Trophoblast cell (in vitro differentiated cells and primary cell): ENCODE results near the gene CAPS.

ENCODE experiments used
- DNase-seq, 2 donors: peaks; one replicate each; pipeline ENCODE4 v3.0.0-alpha.2; 2016
- H2AFZ ChIP-seq: 2 replicates; pipeline ENCODE4 v1.6.1; 2013; ENCODE audit warnings: low read length, moderate library complexity, mild to moderate bottlenecking; ENCODE audit not compliant: insufficient read depth, poor library complexity
- H2AK5ac ChIP-seq: 2 replicates; pipeline ENCODE4 v1.6.1; 2013; ENCODE audit warnings: mild to moderate bottlenecking, low read length
- H2BK120ac ChIP-seq: 2 replicates; pipeline ENCODE4 v1.6.1; 2013; ENCODE audit warnings: low read length, mild to moderate bottlenecking, moderate library complexity; ENCODE audit not compliant: insufficient read depth, poor library complexity
- H2BK12ac ChIP-seq: 2 replicates; pipeline ENCODE4 v1.6.1; 2013; ENCODE audit warnings: mild to moderate bottlenecking, low read length, moderate library complexity
- H2BK5ac ChIP-seq: 2 replicates; pipeline ENCODE4 v1.6.1; 2013; ENCODE audit warnings: low read length, low read depth, moderate library complexity, mild to moderate bottlenecking; ENCODE audit not compliant: poor library complexity
- H3K14ac ChIP-seq: 2 replicates; pipeline ENCODE4 v1.6.1; 2013; ENCODE audit warnings: mild to moderate bottlenecking, low read length
- H3K18ac ChIP-seq: 2 replicates; pipeline ENCODE4 v1.6.1; 2013; ENCODE audit warnings: mild to moderate bottlenecking, low read length
- H3K23ac ChIP-seq: 2 replicates; pipeline ENCODE4 v1.6.1; 2013; ENCODE audit warnings: low read length
- H3K27ac ChIP-seq: 2 replicates; pipeline ENCODE4 v1.5.1; 2013; ENCODE audit warnings: low read depth, mild to moderate bottlenecking, inconsistent platforms, low read length, moderate library complexity
- H3K27me3 ChIP-seq: 2 replicates; pipeline ENCODE4 v1.6.1; 2013; ENCODE audit warnings: inconsistent platforms, mild to moderate bottlenecking, low read length, moderate library complexity; ENCODE audit not compliant: insufficient read depth
- H3K36me3 ChIP-seq, 2 experiments: 1 replicate in 1 of 2; 2 replicates in 1 of 2; pipeline ENCODE4 v1.6.1; 2013; ENCODE audit warnings: low read length in 2 of 2, mild to moderate bottlenecking in 2 of 2, moderate library complexity in 1 of 2; ENCODE audit not compliant: insufficient read depth in 2 of 2, control insufficient read depth in 1 of 2
- H3K4ac ChIP-seq: 2 replicates; pipeline ENCODE4 v1.6.1; 2013; ENCODE audit warnings: low read depth, mild to moderate bottlenecking, low read length, moderate library complexity
- H3K4me1 ChIP-seq, 2 experiments: 1 replicate in 1 of 2; 2 replicates in 1 of 2; pipeline ENCODE4 v1.6.1; 2013; ENCODE audit warnings: low read length in 2 of 2, mild to moderate bottlenecking in 2 of 2, moderate library complexity in 1 of 2; ENCODE audit not compliant: insufficient read depth in 2 of 2, control insufficient read depth in 1 of 2
- H3K4me2 ChIP-seq: 2 replicates; pipeline ENCODE4 v1.6.1; 2013; ENCODE audit warnings: inconsistent platforms, mild to moderate bottlenecking, low read length, moderate library complexity
- H3K4me3 ChIP-seq: 2 replicates; pipeline ENCODE4 v1.5.1; 2013; ENCODE audit warnings: mild to moderate bottlenecking, low read depth, low read length, inconsistent platforms
- H3K79me1 ChIP-seq: one replicate; pipeline ENCODE4 v1.6.1; 2013; ENCODE audit warnings: low read length
- H3K79me2 ChIP-seq: 2 replicates; pipeline ENCODE4 v1.6.1; 2013; ENCODE audit warnings: low read length, mild to moderate bottlenecking; ENCODE audit not compliant: control insufficient read depth, insufficient read depth, poor library complexity
- H3K9ac ChIP-seq: 2 replicates; pipeline ENCODE4 v1.6.1; 2013; ENCODE audit warnings: mild to moderate bottlenecking, low read length
- H3K9me3 ChIP-seq: 2 replicates; pipeline ENCODE4 v1.6.1; 2013; ENCODE audit warnings: low read depth, mild to moderate bottlenecking, control low read depth, inconsistent platforms, low read length; ENCODE audit not compliant: insufficient read depth
- H4K12ac ChIP-seq: 2 replicates; pipeline ENCODE4 v1.6.1; 2013; ENCODE audit warnings: low read depth, mild to moderate bottlenecking, low read length, moderate library complexity
- H4K8ac ChIP-seq: 2 replicates; pipeline ENCODE4 v1.6.1; 2013; ENCODE audit warnings: low read depth, mild to moderate bottlenecking, low read length, moderate library complexity
- H4K91ac ChIP-seq: one replicate; pipeline ENCODE4 v1.6.1; 2013; ENCODE audit warnings: low read depth, mild to moderate bottlenecking, low read length, moderate library complexity
- WGBS: extraction: QIAGEN DNeasy Blood & Tissue Kit; methylation state at CpG from one replicate; pipeline ENCODE4 v1.1.7; 2013; ENCODE audit warnings: missing lambda C conversion rate; ENCODE audit not compliant: insufficient read length, insufficient coverage; ENCODE audit errors: extremely low coverage; 5-methylcytosine and 5-hydroxymethylcytosine counted together

Gene CAPS

DNA sequence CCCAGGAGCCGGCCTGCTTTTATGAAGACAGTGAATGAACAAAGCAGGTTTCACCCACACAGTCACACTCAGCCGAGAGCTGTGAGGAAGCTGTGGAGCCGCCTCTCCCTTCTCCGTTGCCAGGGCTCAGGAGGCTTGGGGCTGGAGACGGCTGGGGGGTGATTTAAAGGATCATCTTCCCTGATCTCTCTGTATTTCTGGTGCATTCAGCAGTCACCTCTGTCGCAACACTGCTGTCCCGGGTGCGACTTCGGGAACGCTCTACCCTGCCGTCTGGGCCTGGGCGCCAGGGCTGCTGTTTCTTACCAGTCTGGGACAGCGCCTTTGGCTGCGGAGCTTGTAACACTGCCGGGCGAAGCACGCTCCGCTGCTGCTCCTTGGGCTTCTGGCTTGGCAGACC, 18.1 kb downstream of the CAPS start:
- Histone ChIP-seq H3K9me3 (peaks cover 4% of the 10 kb centered on the region), H3K36me3 (peaks cover 60 to 74% of the 10 kb centered on the region in 2 experiments), H4K8ac (no peak overlapping the region), H3K4me3 (no peak overlapping the region), H2BK120ac (no peak overlapping the region), H3K9ac (no peak overlapping the region), H2BK12ac (no peak overlapping the region), H3K14ac (no peak overlapping the region), H3K79me2 (no peaks in the 10 kb centered on the region), H3K27ac (no peak overlapping the region), H3K4ac (no peak overlapping the region), H4K91ac (no peak overlapping the region), H3K79me1 (peaks cover 6% of the 10 kb centered on the region), H2BK5ac (no peak overlapping the region), H3K18ac (no peak overlapping the region), H2AK5ac (no peak overlapping the region), H3K4me1 (peaks cover 24 to 26% of the 10 kb centered on the region in 2 experiments), H2AFZ (no peak overlapping the region), H3K23ac (no peak overlapping the region), H3K27me3 (no peaks in the 10 kb centered on the region), H3K4me2 (no peak overlapping the region), H4K12ac (no peak overlapping the region)
- WGBS: no CpG with 5 or more reads among the region's 18 CpGs
- no peak for DNase-seq

DNA sequence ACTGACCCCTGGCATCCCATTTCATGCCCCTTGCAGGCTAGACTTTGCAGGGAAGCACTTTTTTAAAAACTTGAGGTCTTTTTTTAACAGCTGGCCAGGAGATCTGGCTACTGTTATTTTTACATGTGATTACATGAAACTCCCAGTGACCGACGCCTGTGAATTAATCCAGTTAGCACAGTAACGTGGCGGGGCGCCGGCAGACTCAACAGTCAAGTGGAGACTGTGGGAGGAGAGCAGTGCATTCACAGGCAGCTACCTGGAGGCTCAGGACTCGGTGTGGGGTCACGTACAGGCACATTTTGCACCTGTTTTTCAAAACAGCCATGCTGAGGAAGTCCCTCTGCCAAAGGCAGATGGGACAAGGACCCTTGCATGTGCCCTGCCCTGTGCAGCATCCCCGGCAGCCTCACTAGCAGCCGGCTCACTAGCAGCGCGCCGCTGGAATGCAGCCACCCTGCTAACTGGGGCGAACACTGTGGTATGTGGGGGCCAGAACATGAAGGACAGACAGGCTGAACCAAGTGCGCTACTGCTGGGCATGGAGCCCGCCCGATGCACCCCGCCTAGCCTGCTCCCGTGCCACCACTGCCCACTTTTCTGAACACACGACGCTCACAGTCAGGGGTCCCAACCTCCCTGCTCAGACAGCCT, 18.7 kb downstream of the CAPS start:
- no CpG with 5 or more reads among the region's 21 CpGs for WGBS
- peak overlapping the region; percentile 68 for H3K18ac ChIP-seq
- H3K14ac ChIP-seq: peak overlapping the region; percentile 11
- H4K12ac ChIP-seq: no peak overlapping the region
- H3K23ac ChIP-seq: no peak overlapping the region
- H2BK12ac ChIP-seq: no peak overlapping the region
- H4K8ac ChIP-seq: no peak overlapping the region
- H2BK5ac ChIP-seq: no peak overlapping the region
- no peak overlapping the region for H3K4me2 ChIP-seq
- no peaks in the 10 kb centered on the region for H3K27me3 ChIP-seq
- no peak overlapping the region for H3K27ac ChIP-seq
- no peaks in the 10 kb centered on the region for H3K79me2 ChIP-seq
- no peak overlapping the region for H3K9ac ChIP-seq
- H3K4me3 ChIP-seq: no peak overlapping the region
- peak overlapping the region; percentile 12 for H2BK120ac ChIP-seq
- H3K9me3 ChIP-seq: peaks cover 4% of the 10 kb centered on the region
- no peak overlapping the region for H2AFZ ChIP-seq
- H3K79me1 ChIP-seq: peaks cover 6% of the 10 kb centered on the region
- H3K4me1 ChIP-seq: peaks cover 24 to 26% of the 10 kb centered on the region in 2 experiments
- H2AK5ac ChIP-seq: no peak overlapping the region
- no peak for DNase-seq
- H3K4ac ChIP-seq: peak overlapping the region; percentile 34
- no peak overlapping the region for H4K91ac ChIP-seq
- H3K36me3 ChIP-seq: peaks cover 58 to 74% of the 10 kb centered on the region in 2 experiments

DNA sequence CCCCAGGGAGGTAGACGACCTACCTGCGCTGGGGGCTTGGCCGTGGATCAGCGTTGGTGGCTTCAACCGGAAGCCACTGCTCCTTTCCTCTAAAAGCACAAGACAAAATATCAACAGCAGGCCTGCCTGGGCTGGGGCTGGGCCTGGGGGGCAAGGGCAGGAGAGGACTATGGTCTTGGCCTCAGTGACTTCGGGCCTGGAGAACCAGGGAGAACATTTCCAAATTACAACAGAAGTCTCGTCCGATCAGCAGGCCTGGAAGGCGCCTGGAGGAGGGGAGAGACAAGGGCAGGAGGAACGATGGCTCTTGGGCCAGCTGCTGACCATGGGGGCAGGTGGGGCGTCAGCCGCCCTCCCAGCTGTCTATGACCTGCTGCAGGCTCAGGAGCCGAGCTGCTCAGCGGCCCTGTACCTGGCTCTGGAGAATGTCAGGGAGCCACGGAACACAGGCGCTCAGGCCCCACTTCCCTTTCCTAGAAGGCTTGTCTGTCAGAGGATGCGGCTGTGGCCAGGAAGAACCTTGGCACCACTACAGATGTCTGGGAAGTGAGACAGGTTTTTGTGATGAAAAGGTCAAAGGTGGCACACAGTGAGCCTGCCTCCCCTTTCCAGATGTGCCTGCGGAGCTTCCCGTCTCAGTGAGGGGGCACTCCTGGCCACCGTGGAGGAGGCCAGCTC, 19.5 kb downstream of the CAPS start:
- H4K8ac ChIP-seq: no peak overlapping the region
- peak overlapping the region; percentile 20 for H3K27ac ChIP-seq
- H3K23ac ChIP-seq: no peak overlapping the region
- H2BK5ac ChIP-seq: peak overlapping the region; percentile 22
- peaks cover 6% of the 10 kb centered on the region for H3K79me1 ChIP-seq
- peak overlapping the region; percentile 16 for H4K91ac ChIP-seq
- peaks cover 4% of the 10 kb centered on the region for H3K9me3 ChIP-seq
- DNase-seq: no peak
- H2BK12ac ChIP-seq: no peak overlapping the region
- no CpG with 5 or more reads among the region's 20 CpGs for WGBS
- H3K79me2 ChIP-seq: no peaks in the 10 kb centered on the region
- H2BK120ac ChIP-seq: peak overlapping the region; percentile 6
- peaks cover 53 to 68% of the 10 kb centered on the region in 2 experiments for H3K36me3 ChIP-seq
- H3K18ac ChIP-seq: peak overlapping the region; percentile 68
- no peaks in the 10 kb centered on the region for H3K27me3 ChIP-seq
- no peak overlapping the region for H2AK5ac ChIP-seq
- no peak overlapping the region for H4K12ac ChIP-seq
- no peak overlapping the region for H3K9ac ChIP-seq
- H3K4me2 ChIP-seq: peak overlapping the region; percentile 30
- no peak overlapping the region for H3K14ac ChIP-seq
- no peak overlapping the region for H3K4ac ChIP-seq
- peaks cover 24 to 26% of the 10 kb centered on the region in 2 experiments for H3K4me1 ChIP-seq
- H2AFZ ChIP-seq: no peak overlapping the region
- no peak overlapping the region for H3K4me3 ChIP-seq

DNA sequence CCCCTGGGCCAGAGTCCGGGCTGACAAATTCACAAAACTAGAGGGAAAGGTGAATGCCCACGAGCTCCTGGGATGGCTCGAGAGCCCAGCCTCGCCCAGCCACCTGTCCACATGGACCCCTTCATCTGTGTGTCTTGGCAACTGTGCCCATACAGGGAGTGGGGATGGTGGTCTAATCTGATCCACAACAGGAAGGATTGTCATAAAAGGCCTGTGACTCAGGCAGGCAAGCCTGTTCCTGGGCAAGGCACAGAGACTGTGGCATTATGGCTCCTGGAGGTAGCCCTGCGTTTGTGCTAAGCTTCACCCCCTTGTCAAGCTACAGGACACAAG, 20.0 kb downstream of the CAPS start:
- no CpG with 5 or more reads among the region's 5 CpGs for WGBS
- H2BK12ac ChIP-seq: no peak overlapping the region

More for the DNA sequence above, 20.0 kb downstream of the CAPS start:
- H2BK120ac ChIP-seq: no peak overlapping the region
- H3K79me2 ChIP-seq: no peaks in the 10 kb centered on the region
- H3K23ac ChIP-seq: no peak overlapping the region
- peaks cover 24 to 26% of the 10 kb centered on the region in 2 experiments for H3K4me1 ChIP-seq
- no peak overlapping the region for H3K4ac ChIP-seq
- no peaks in the 10 kb centered on the region for H3K27me3 ChIP-seq
- H4K8ac ChIP-seq: no peak overlapping the region
- DNase-seq: no peak
- H4K91ac ChIP-seq: no peak overlapping the region
- H3K9me3 ChIP-seq: peaks cover 4% of the 10 kb centered on the region
- H2BK5ac ChIP-seq: no peak overlapping the region
- no peak overlapping the region for H3K4me3 ChIP-seq
- H3K14ac ChIP-seq: no peak overlapping the region
- H2AK5ac ChIP-seq: no peak overlapping the region
- no peak overlapping the region for H3K18ac ChIP-seq
- no peak overlapping the region for H4K12ac ChIP-seq
- no peak overlapping the region for H2AFZ ChIP-seq
- H3K27ac ChIP-seq: no peak overlapping the region
- peaks cover 49 to 65% of the 10 kb centered on the region in 2 experiments for H3K36me3 ChIP-seq
- H3K79me1 ChIP-seq: peaks cover 6% of the 10 kb centered on the region
- H3K4me2 ChIP-seq: no peak overlapping the region
- no peak overlapping the region for H3K9ac ChIP-seq
